SK-N-SH (cell line): ENCODE measurements around the gene STAC. TPM values are rescaled to one million over a fixed set of nuclear protein-coding genes. Genes with fewer than 3 reads are reported as not detected.
A peak's percentile ranks its signal among the peaks of the same experiment; 100 is the strongest.

Experiments used
- CTCF ChIA-PET: fragments of 300-600, 350-600 bp; formaldehyde crosslinking; extraction: SDS; loops from one replicate; lab custom pipeline; 2021; lab: Yijun Ruan, JAX
- POLR2A ChIA-PET: fragments of 350-600 bp; sonication (Branson Sonifier 250); formaldehyde crosslinking; extraction: SDS; loops from one replicate; lab custom pipeline; 2020; ENCODE audit warnings: antibody characterized with exemption, inconsistent platforms; lab: Yijun Ruan, JAX
- DNase-seq: peaks from one replicate; pipeline ENCODE4 v3.0.0; 2012
- H2AFZ ChIP-seq: fragments of 200-600 bp; sonication (generic); 2 replicates; pipeline ENCODE4 v1.8.1; 2016; ENCODE audit warnings: antibody characterized with exemption, mild to moderate bottlenecking, low read depth
- H3F3A ChIP-seq: fragments of 200-600 bp; sonication (generic); replicated peaks from 2 replicates; pipeline ENCODE3; 2016; ENCODE audit warnings: antibody characterized with exemption, mild to moderate bottlenecking; ENCODE audit not compliant: insufficient read depth
- H3K27ac ChIP-seq, 2 experiments: fragments of 200-500 bp in 1 of 2; fragments of 200-600 bp in 1 of 2; sonication (Bioruptor generic) in 1 of 2; sonication (generic), shearing (Covaris generic) in 1 of 2; 2 replicates each; pipeline versions ENCODE4 v1.5.1 to v1.6.1; 2014 to 2016; ENCODE audit warnings: low read depth in 2 of 2, inconsistent platforms in 1 of 2, low read length in 1 of 2, mild to moderate bottlenecking in 1 of 2, mixed read lengths in 1 of 2
- H3K27me3 ChIP-seq: fragments of 200-600 bp; sonication (generic), shearing (Covaris generic); 2 replicates; pipeline ENCODE4 v1.6.1; 2016; ENCODE audit warnings: mixed run types; ENCODE audit not compliant: insufficient read depth
- H3K36me3 ChIP-seq, 2 experiments: fragments of 200-500 bp in 1 of 2; fragments of 200-600 bp in 1 of 2; sonication (Bioruptor generic) in 1 of 2; sonication (generic) in 1 of 2; replicated peaks in 1 of 2; 2 replicates each; pipeline versions ENCODE3 to v1.5.1; 2014 to 2016; ENCODE audit warnings: low read length in 1 of 2, mild to moderate bottlenecking in 1 of 2; ENCODE audit not compliant: insufficient read depth in 2 of 2, control insufficient read depth in 1 of 2
- H3K4me1 ChIP-seq, 2 experiments: fragments of 200-500 bp in 1 of 2; fragments of 200-600 bp in 1 of 2; sonication (Bioruptor generic) in 1 of 2; sonication (generic), shearing (Covaris generic) in 1 of 2; 2 replicates each; pipeline versions ENCODE4 v1.5.1 to v1.6.1; 2014 to 2016; ENCODE audit warnings: low read depth in 1 of 2, low read length in 1 of 2, mixed run types in 1 of 2; ENCODE audit not compliant: insufficient read depth in 2 of 2, control insufficient read depth in 1 of 2
- H3K4me2 ChIP-seq: fragments of 200-600 bp; sonication (generic), shearing (Covaris generic); 2 replicates; pipeline ENCODE4 v1.6.1; 2017; ENCODE audit warnings: mixed run types
- H3K4me3 ChIP-seq, 2 experiments: fragments of 200-500 bp in 1 of 2; fragments of 200-600 bp in 1 of 2; sonication (Bioruptor generic) in 1 of 2; sonication (generic), shearing (Covaris generic) in 1 of 2; 2 replicates each; pipeline versions ENCODE4 v1.5.1 to v1.8.1; 2014 to 2016; ENCODE audit warnings: low read depth in 2 of 2, inconsistent platforms in 1 of 2, low read length in 1 of 2, mild to moderate bottlenecking in 1 of 2, mixed read lengths in 1 of 2, moderate library complexity in 1 of 2
- H3K79me2 ChIP-seq: fragments of 200-600 bp; sonication (generic); 2 replicates; pipeline ENCODE4 v1.8.1; 2017; ENCODE audit warnings: mild to moderate bottlenecking; ENCODE audit not compliant: insufficient read depth
- H3K9ac ChIP-seq: fragments of 200-600 bp; sonication (generic); 2 replicates; pipeline ENCODE4 v1.6.1; 2017; ENCODE audit warnings: mixed run types
- H3K9me2 ChIP-seq: fragments of 200-600 bp; sonication (generic); 2 replicates; pipeline ENCODE4 v1.6.1; 2017; ENCODE audit warnings: mixed run types
- H3K9me3 ChIP-seq: fragments of 200-600 bp; sonication (generic); 2 replicates; pipeline ENCODE4 v1.6.1; 2017; ENCODE audit warnings: mixed run types, mild to moderate bottlenecking, moderate library complexity
- H4K20me1 ChIP-seq: fragments of 200-600 bp; sonication (generic); 2 replicates; pipeline ENCODE4 v1.6.1; 2017; ENCODE audit warnings: mild to moderate bottlenecking, mixed run types; ENCODE audit not compliant: insufficient read depth
- ELF1 ChIP-seq: IDR thresholded peaks from 2 replicates; pipeline ENCODE4 v1.4.0; 2012
- EZH2phosphoT487 ChIP-seq: fragments of 200-600 bp; sonication (generic); IDR thresholded peaks from 2 replicates; pipeline ENCODE4 v1.6.1; 2017; ENCODE audit warnings: low read depth, mixed run types, mild to moderate bottlenecking, antibody characterized with exemption, moderate library complexity, borderline replicate concordance
- FOSL2 ChIP-seq: IDR thresholded peaks from 2 replicates; pipeline ENCODE4 v1.4.0; 2012; ENCODE audit warnings: low read depth, mild to moderate bottlenecking, moderate library complexity, borderline replicate concordance
- GABPA ChIP-seq: IDR thresholded peaks from 2 replicates; pipeline ENCODE4 v1.4.0; 2012; ENCODE audit warnings: low read depth, mild to moderate bottlenecking
- GATA2 ChIP-seq: sonication (generic); formaldehyde crosslinking; IDR thresholded peaks from 2 replicates; pipeline ENCODE4 v1.5.0; 2020; ENCODE audit warnings: mild to moderate bottlenecking, missing genetic modification reagents
- IRF3 ChIP-seq: fragments of 150-350 bp; IDR thresholded peaks from 2 replicates; pipeline ENCODE4 v1.6.1; 2016; ENCODE audit warnings: mild to moderate bottlenecking, low read depth, low read length
- MAX ChIP-seq: IDR thresholded peaks from 2 replicates; pipeline ENCODE4 v1.4.0; 2012; ENCODE audit warnings: low read depth
- MEF2A ChIP-seq: IDR thresholded peaks from 2 replicates; pipeline ENCODE4 v1.4.0; 2012; ENCODE audit warnings: low read depth, borderline replicate concordance
- MXI1 ChIP-seq: IDR thresholded peaks from 2 replicates; pipeline ENCODE4 v1.6.1; 2012; ENCODE audit warnings: mild to moderate bottlenecking, low read depth, low read length, improper control_type of control experiment
- NFIC ChIP-seq: IDR thresholded peaks from 2 replicates; pipeline ENCODE4 v1.4.0; 2012; ENCODE audit warnings: borderline replicate concordance
- NRF1 ChIP-seq: IDR thresholded peaks from 2 replicates; pipeline ENCODE4 v1.6.1; 2012; ENCODE audit warnings: low read depth, mild to moderate bottlenecking, low read length
- RAD21 ChIP-seq: IDR thresholded peaks from 2 replicates; pipeline ENCODE4 v1.6.1; 2012; ENCODE audit warnings: mild to moderate bottlenecking, low read length
- RCOR1 ChIP-seq: fragments of 150-350 bp; IDR thresholded peaks from 2 replicates; pipeline ENCODE4 v1.6.1; 2017; ENCODE audit warnings: antibody characterized with exemption, low read length
- REST ChIP-seq: IDR thresholded peaks from 2 replicates; pipeline ENCODE4 v1.6.1; 2012; ENCODE audit warnings: mild to moderate bottlenecking, low read depth, low read length, moderate library complexity
- RXRA ChIP-seq: IDR thresholded peaks from 2 replicates; pipeline ENCODE4 v1.4.0; 2012; ENCODE audit warnings: low read depth, mild to moderate bottlenecking, borderline replicate concordance
- SIN3A ChIP-seq: IDR thresholded peaks from 2 replicates; pipeline ENCODE4 v1.6.1; 2012; ENCODE audit warnings: low read depth, mild to moderate bottlenecking, low read length, moderate library complexity, borderline replicate concordance
- SMC3 ChIP-seq: IDR thresholded peaks from 2 replicates; pipeline ENCODE4 v1.6.1; 2012; ENCODE audit warnings: low read depth, low read length, improper control_type of control experiment
- TCF12 ChIP-seq: IDR thresholded peaks from 2 replicates; pipeline ENCODE4 v1.4.0; 2012
- TEAD4 ChIP-seq: IDR thresholded peaks from 2 replicates; pipeline ENCODE4 v1.4.0; 2012; ENCODE audit warnings: mild to moderate bottlenecking, borderline replicate concordance; ENCODE audit not compliant: insufficient read depth
- USF1 ChIP-seq: IDR thresholded peaks from 2 replicates; pipeline ENCODE4 v1.4.0; 2012; ENCODE audit warnings: low read depth, borderline replicate concordance
- YY1 ChIP-seq: IDR thresholded peaks from 2 replicates; pipeline ENCODE4 v1.4.0; 2012; ENCODE audit warnings: low read depth, mild to moderate bottlenecking
- WGBS: methylation state at CpG from one replicate; pipeline ENCODE4 v1.1.6; 2017; ENCODE audit warnings: low lambda C conversion rate; 5-methylcytosine and 5-hydroxymethylcytosine counted together
- polyA plus RNA-seq, 3 experiments: library from polyadenylated mRNA; depleted of rRNA; stranded (reverse); fragments of >200 nt; gene quantifications; 2 replicates each; pipeline ENCODE4 v1.2.3, GENCODE V29; 2012
- TF ChIP-seq, protein P1 (sequence below): fragments of 200-600 bp; sonication (generic); IDR thresholded peaks from 2 replicates; pipeline ENCODE4 v1.6.1; 2017; ENCODE audit warnings: antibody characterized with exemption, mild to moderate bottlenecking, moderate library complexity

Gene STAC
- polyA plus RNA-seq, 1 of the 3 experiments (the other 2 are of a cell fraction), result 25.0 TPM

DNA sequence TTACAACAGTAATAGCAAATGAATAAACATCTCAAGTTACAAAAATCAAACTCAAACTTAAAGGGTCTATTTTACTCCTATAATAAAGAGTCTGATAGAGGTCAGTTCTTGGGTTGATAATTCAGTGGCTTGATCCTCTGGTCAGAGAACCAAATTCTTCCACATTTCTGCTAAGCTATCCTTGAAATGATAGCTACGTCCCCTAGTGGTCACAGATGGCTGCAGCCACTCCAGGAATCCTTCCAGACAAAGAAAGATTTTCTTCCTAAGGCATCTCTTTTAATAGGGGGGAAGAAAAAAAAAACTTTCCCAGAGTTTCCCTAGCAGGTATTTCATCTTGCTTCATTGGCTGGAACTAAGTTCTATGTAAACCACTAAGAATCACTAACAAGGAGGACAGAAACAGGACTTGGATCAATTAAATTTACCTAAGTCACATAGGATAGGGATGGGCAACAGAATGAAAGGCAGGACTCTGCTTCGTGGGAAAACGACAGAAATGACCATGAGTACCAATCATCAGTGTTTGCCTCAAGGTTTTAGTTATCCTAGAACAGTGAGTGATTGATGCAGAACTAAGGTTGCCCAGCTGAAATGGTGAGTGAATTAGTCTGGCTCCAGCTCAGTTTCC, 160.7 kb downstream of the STAC start:
- no peak for DNase-seq

More for the DNA sequence above, 160.7 kb downstream of the STAC start:
- H3K27me3 ChIP-seq, result no peaks in the 10 kb centered on the region
- ChIA-PET POLR2A (no interaction called here), CTCF (interaction anchor here (1.4 to 2.6 kb wide), 3 partner anchors 11 to 575 kb away, joined by 4 to 9 read pairs (median 5); no protein-coding TSS in a partner anchor)
- no peak overlapping the region for H3K4me2 ChIP-seq
- H2AFZ ChIP-seq, result no peak overlapping the region
- no peaks in the 10 kb centered on the region for H3K9me2 ChIP-seq
- peak overlapping the region in 1 of 2 experiments; percentile 16; a peak in 1 of 4 replicates for H3K27ac ChIP-seq
- H3K79me2 ChIP-seq, result no peaks in the 10 kb centered on the region
- H3K9me3 ChIP-seq, result 0 out of 2 replicates have a peak, but pooled peaks cover 2% of the 10 kb centered on the region
- H3K36me3 ChIP-seq, result peaks cover 9 to 27% of the 10 kb centered on the region in 2 experiments
- peaks cover 0 to 3% of the 10 kb centered on the region in 2 experiments; a peak in 3 of 4 replicates for H3K4me1 ChIP-seq
- H3K4me3 ChIP-seq, result peak overlapping the region in 1 of 2 experiments; percentile 33; a peak in 1 of 4 replicates
- peaks cover 4% of the 10 kb centered on the region for H3F3A ChIP-seq
- no peaks in the 10 kb centered on the region for H4K20me1 ChIP-seq
- TF ChIP-seq GABPA, result no peak
- TF ChIP-seq RXRA, result no peak
- TF ChIP-seq GATA2 (CRISPR knock-in tag), result no peak
- TF ChIP-seq TEAD4, result no peak
- no peak for TF ChIP-seq NRF1
- no peak for TF ChIP-seq RCOR1
- TF ChIP-seq NFIC, result no peak
- TF ChIP-seq MAX, result no peak
- TF ChIP-seq USF1, result no peak
- no peak for TF ChIP-seq ELF1
- TF ChIP-seq TCF12, result no peak
- no peak for TF ChIP-seq MEF2A
- no peak for TF ChIP-seq MXI1
- TF ChIP-seq IRF3, result no peak
- TF ChIP-seq RAD21, result peak; percentile 66
- TF ChIP-seq, protein P1, sequence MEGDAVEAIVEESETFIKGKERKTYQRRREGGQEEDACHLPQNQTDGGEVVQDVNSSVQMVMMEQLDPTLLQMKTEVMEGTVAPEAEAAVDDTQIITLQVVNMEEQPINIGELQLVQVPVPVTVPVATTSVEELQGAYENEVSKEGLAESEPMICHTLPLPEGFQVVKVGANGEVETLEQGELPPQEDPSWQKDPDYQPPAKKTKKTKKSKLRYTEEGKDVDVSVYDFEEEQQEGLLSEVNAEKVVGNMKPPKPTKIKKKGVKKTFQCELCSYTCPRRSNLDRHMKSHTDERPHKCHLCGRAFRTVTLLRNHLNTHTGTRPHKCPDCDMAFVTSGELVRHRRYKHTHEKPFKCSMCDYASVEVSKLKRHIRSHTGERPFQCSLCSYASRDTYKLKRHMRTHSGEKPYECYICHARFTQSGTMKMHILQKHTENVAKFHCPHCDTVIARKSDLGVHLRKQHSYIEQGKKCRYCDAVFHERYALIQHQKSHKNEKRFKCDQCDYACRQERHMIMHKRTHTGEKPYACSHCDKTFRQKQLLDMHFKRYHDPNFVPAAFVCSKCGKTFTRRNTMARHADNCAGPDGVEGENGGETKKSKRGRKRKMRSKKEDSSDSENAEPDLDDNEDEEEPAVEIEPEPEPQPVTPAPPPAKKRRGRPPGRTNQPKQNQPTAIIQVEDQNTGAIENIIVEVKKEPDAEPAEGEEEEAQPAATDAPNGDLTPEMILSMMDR, result peak; percentile 90
- TF ChIP-seq EZH2phosphoT487, result no peak
- no peak for TF ChIP-seq REST
- no peak for TF ChIP-seq FOSL2
- TF ChIP-seq SMC3, result peak; percentile 66
- no peak for TF ChIP-seq YY1
- TF ChIP-seq SIN3A, result no peak
- TF ChIP-seq, all 33 proteins: peak for 3
- 52% methylated on average over 3 of the region's 3 CpGs for WGBS
- H3K9ac ChIP-seq, result no peak overlapping the region
